Measurements from ENCODE around the gene TKTL1. TPM values are rescaled to one million over a fixed set of nuclear protein-coding genes. Genes with fewer than 3 reads are reported as not detected.

TKTL1 gene
- total RNA-seq, 2 experiments from 2014 or later = 0.06 to 0.78 TPM

- Histone ChIP-seq H2AFZ (ENCODE audit: low read length) (no peak overlapping the region), H3K4me2 (ENCODE audit: low read length) (no peak overlapping the region), H3K4me1 (ENCODE audit: insufficient read depth, low read length, poor library complexity, severe bottlenecking) (no peaks in the 10 kb centered on the region), H3K79me2 (ENCODE audit: insufficient read depth, low read depth, low read length) (no peaks in the 10 kb centered on the region), H3K36me3 (ENCODE audit: insufficient read depth, low read length) (peaks cover 51% of the 10 kb centered on the region), H4K20me1 (ENCODE audit: insufficient read depth, low read length) (no peaks in the 10 kb centered on the region), H3K4me3 (ENCODE audit: low read depth, low read length, poor library complexity, severe bottlenecking) (no peak overlapping the region), H3K9me2 (ENCODE audit: insufficient read depth, low read length) (no peaks in the 10 kb centered on the region), H3K27ac (ENCODE audit: low read depth, low read length, poor library complexity, severe bottlenecking) (no peak overlapping the region), H3K9me3 (ENCODE audit: low read length) (no peaks in the 10 kb centered on the region)
- intact Hi-C loops (cut with micrococcal nuclease; ENCODE audit: unreplicated experiment) = no loop called here
- no peak for TF ChIP-seq CTCF (conservative IDR thresholded peaks at IDR 0.05; ENCODE audit: low read length)
- no peak for TF ChIP-seq EZH2phosphoT487 (IDR thresholded peaks at IDR 0.05; ENCODE audit: borderline replicate concordance, low read depth, low read length)
- POLR2A ChIA-PET = no interaction called here
- CTCF ChIA-PET (ENCODE audit: unreplicated experiment) = no interaction called here
- DNase-seq (ENCODE audit: low spot score) = no peak
- no TSS peak for BruUV-seq (replicated peaks)
Observed at GRCh38 chrX:154353172-154353843, 57.7 kb downstream of the TKTL1 start.

GRCh38 chrX:154354013-154354412 is 58.4 kb downstream of the TKTL1 start:
- DNase-seq (ENCODE audit: low spot score) = no peak
- intact Hi-C loops (cut with micrococcal nuclease; ENCODE audit: unreplicated experiment) = no loop called here
- H3K9me3 ChIP-seq (ENCODE audit: low read length) = no peaks in the 10 kb centered on the region
- no peak overlapping the region for H3K27ac ChIP-seq (ENCODE audit: low read depth, low read length, poor library complexity, severe bottlenecking)
- H2AFZ ChIP-seq (ENCODE audit: low read length) = no peak overlapping the region
- H3K4me3 ChIP-seq (ENCODE audit: low read depth, low read length, poor library complexity, severe bottlenecking) = no peak overlapping the region
- BruUV-seq (replicated peaks) = no TSS peak
- H3K36me3 ChIP-seq (ENCODE audit: insufficient read depth, low read length) = peaks cover 53% of the 10 kb centered on the region
- no peaks in the 10 kb centered on the region for H4K20me1 ChIP-seq (ENCODE audit: insufficient read depth, low read length)
- no peaks in the 10 kb centered on the region for H3K79me2 ChIP-seq (ENCODE audit: insufficient read depth, low read depth, low read length)
- H3K4me1 ChIP-seq (ENCODE audit: insufficient read depth, low read length, poor library complexity, severe bottlenecking) = no peaks in the 10 kb centered on the region
- no peak for TF ChIP-seq EZH2phosphoT487 (IDR thresholded peaks at IDR 0.05; ENCODE audit: borderline replicate concordance, low read depth, low read length)
- no peak for TF ChIP-seq CTCF (conservative IDR thresholded peaks at IDR 0.05; ENCODE audit: low read length)
- no peak overlapping the region for H3K4me2 ChIP-seq (ENCODE audit: low read length)
- POLR2A ChIA-PET = no interaction called here
- no peaks in the 10 kb centered on the region for H3K9me2 ChIP-seq (ENCODE audit: insufficient read depth, low read length)
- CTCF ChIA-PET (ENCODE audit: unreplicated experiment) = no interaction called here

GRCh38 chrX:154354516-154354915 is 58.9 kb downstream of the TKTL1 start:
- Histone ChIP-seq H2AFZ (ENCODE audit: low read length) (no peak overlapping the region), H3K79me2 (ENCODE audit: insufficient read depth, low read depth, low read length) (no peaks in the 10 kb centered on the region), H3K9me3 (ENCODE audit: low read length) (no peaks in the 10 kb centered on the region), H3K4me2 (ENCODE audit: low read length) (no peak overlapping the region), H3K9me2 (ENCODE audit: insufficient read depth, low read length) (no peaks in the 10 kb centered on the region), H3K4me1 (ENCODE audit: insufficient read depth, low read length, poor library complexity, severe bottlenecking) (no peaks in the 10 kb centered on the region), H3K4me3 (ENCODE audit: low read depth, low read length, poor library complexity, severe bottlenecking) (no peak overlapping the region), H4K20me1 (ENCODE audit: insufficient read depth, low read length) (no peaks in the 10 kb centered on the region), H3K27ac (ENCODE audit: low read depth, low read length, poor library complexity, severe bottlenecking) (no peak overlapping the region), H3K36me3 (ENCODE audit: insufficient read depth, low read length) (peaks cover 54% of the 10 kb centered on the region)
- ChIA-PET CTCF (ENCODE audit: unreplicated experiment) (no interaction called here), POLR2A (no interaction called here)
- no TSS peak for BruUV-seq (replicated peaks)
- intact Hi-C loops (cut with micrococcal nuclease; ENCODE audit: unreplicated experiment) = no loop called here
- TF ChIP-seq CTCF (conservative IDR thresholded peaks at IDR 0.05; ENCODE audit: low read length) (no peak), EZH2phosphoT487 (IDR thresholded peaks at IDR 0.05; ENCODE audit: borderline replicate concordance, low read depth, low read length) (no peak)
- DNase-seq (ENCODE audit: low spot score) = no peak
